Superior temporal gyrus (tissue), 1 donor: ENCODE measurements around the gene HK1.
A peak's percentile ranks its signal among the peaks of the same experiment; 100 is the strongest.
"Not testable (repeated sequence)": the region's sequence is repeated elsewhere in the genome, so short reads cannot be mapped to it uniquely, and the experiment has no call there.

Experiments used
- DNase-seq: peaks from one replicate; pipeline ENCODE4 v3.0.0-alpha.2; 2016; ENCODE audit errors: extremely low spot score

Gene HK1

DNA sequence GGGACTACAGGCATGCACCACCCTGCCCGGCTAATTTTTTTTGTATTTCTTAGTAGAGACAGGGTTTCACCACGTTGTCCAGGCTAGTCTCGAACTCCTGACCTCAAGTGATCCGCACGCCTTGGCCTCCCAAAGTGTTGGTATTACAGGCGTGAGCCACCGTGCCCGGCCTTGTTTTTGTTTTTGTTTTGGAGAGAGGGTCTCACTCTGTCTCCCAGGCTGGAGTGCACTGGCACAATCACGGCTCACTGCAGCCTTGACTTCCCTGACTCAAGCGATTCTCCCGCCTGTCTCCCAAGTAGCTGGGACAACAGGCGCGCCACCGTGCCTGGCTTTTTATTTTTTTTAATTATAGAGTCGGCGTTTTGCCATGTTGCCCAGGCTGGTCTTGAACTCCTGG, 172.1 kb downstream of the HK1 start:
- DNase-seq = not testable (repeated sequence)

DNA sequence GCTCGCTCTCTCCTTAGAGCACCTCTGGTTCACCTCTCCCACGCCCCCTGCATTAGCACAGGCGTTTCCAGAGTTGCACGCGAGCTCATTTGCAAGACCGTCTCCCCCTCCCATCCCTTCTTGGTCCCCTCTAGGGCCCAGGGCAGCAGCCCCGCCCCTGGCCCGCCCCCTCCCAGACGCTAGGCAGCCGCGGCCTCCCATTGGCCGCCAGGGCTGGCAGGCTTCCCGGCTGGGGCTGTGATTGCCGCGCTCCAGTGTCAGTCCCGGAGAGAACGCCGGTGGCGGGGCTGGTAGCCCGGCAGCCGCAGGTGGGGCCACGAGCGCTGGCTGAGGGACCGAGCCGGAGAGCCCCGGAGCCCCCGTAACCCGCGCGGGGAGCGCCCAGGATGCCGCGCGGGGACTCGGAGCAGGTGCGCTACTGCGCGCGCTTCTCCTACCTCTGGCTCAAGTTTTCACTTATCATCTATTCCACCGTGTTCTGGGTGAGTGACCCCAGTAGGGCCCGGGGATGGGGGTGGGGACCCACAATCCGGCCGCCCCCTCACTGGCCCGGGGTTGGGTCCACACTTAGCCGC, 173.0 kb downstream of the HK1 start, which contains the start of gene TSPAN15:
TSPAN15 (plus strand) TSS at position 257 of the 575 bp plus-strand sequence; CDS start at position 387, 130 bp downstream.
- DNase-seq = peak; percentile 94
